GM06990 (cell line): Measurements from ENCODE around the gene USP24.

Source experiments
- DNase-seq: peaks from one replicate; pipeline ENCODE4 v3.0.0-alpha.2; 2011; ENCODE audit not compliant: insufficient read length; ENCODE audit errors: extremely low read depth
- H3K27me3 ChIP-seq: replicated peaks from 2 replicates; pipeline ENCODE4 v1.6.0; 2011; ENCODE audit warnings: low read length; ENCODE audit not compliant: control insufficient read depth, insufficient read depth
- H3K36me3 ChIP-seq: 2 replicates; pipeline ENCODE4 v1.5.1; 2011; ENCODE audit warnings: low read length; ENCODE audit not compliant: control insufficient read depth, insufficient read depth
- H3K4me3 ChIP-seq: replicated peaks from 2 replicates; pipeline ENCODE4 v1.5.1; 2011; ENCODE audit warnings: low read depth, mild to moderate bottlenecking, control low read depth, low read length
- TF ChIP-seq, protein P1 (sequence below): IDR thresholded peaks from 2 replicates; pipeline ENCODE4 v1.5.1; 2011; ENCODE audit warnings: low read length, control low read depth, mild to moderate bottlenecking, inconsistent platforms; ENCODE audit not compliant: insufficient read depth, poor library complexity, severe bottlenecking

Gene USP24

DNA sequence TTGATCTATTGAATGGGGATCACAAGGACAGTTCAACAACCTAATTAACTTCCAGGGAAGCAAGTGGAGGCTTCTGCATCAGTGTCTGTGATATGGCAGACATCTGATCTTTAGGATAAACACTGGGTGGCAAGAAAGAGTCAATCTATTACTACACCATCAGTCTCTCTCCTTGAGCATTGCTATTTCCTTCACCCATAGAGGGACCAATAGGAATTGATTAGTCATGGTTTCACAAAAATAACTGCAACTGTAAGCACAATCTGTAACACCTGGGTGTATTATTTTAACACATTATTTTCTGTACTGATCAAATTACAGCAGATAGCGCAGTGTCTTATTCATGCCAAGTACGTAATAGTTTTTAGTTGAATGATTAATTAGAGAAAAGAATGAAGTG, 50.3 kb downstream of the USP24 start:
- Histone ChIP-seq H3K4me3 (no peak overlapping the region), H3K27me3 (no peaks in the 10 kb centered on the region), H3K36me3 (no peaks in the 10 kb centered on the region; the same call in none of the 2 replicates)
- TF ChIP-seq, protein P1, sequence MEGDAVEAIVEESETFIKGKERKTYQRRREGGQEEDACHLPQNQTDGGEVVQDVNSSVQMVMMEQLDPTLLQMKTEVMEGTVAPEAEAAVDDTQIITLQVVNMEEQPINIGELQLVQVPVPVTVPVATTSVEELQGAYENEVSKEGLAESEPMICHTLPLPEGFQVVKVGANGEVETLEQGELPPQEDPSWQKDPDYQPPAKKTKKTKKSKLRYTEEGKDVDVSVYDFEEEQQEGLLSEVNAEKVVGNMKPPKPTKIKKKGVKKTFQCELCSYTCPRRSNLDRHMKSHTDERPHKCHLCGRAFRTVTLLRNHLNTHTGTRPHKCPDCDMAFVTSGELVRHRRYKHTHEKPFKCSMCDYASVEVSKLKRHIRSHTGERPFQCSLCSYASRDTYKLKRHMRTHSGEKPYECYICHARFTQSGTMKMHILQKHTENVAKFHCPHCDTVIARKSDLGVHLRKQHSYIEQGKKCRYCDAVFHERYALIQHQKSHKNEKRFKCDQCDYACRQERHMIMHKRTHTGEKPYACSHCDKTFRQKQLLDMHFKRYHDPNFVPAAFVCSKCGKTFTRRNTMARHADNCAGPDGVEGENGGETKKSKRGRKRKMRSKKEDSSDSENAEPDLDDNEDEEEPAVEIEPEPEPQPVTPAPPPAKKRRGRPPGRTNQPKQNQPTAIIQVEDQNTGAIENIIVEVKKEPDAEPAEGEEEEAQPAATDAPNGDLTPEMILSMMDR, result no peak
- no peak for DNase-seq

DNA sequence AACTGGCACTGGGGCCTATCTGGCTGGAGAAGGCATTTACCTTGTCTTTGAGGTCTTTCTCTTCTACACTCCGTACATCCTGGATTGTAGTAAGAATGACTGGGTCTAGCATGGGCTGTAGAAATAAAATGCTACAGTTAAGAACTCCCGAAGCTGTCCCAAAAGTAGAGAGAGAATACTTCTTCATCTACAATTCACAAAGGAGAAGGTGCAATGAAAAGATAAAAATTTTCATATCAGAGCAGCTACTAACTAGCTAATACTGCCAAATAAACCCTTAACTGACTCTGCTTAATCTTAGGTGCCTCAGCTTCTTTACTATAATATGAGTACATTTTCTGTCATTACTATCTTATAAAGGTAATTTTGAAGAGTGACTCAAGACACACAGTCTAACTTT, 55.6 kb downstream of the USP24 start:
- no peak overlapping the region for H3K4me3 ChIP-seq
- H3K27me3 ChIP-seq, result no peaks in the 10 kb centered on the region
- peaks cover 11% of the 10 kb centered on the region for H3K36me3 ChIP-seq
- TF ChIP-seq, protein P1, result no peak
- DNase-seq, result no peak

DNA sequence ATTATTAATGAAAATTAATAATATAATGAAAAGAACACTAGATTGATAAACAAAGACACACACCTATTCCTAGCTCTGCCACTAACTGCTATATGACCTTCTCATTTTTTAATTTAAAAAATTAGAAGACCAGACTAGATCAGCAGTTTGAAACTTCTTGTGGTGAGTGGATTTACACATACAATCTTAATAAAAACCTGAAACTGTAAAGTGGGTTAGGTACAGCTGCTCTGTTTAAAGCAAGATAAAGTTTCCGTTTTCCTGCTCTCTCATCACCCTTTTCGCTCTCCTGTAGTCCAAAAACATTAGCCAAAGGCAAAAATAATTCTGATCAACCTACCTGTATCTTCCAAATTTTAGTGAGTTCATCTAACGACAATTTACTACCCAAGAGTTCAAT, 58.6 kb downstream of the USP24 start:
- Histone ChIP-seq H3K36me3 (peaks cover 14% of the 10 kb centered on the region), H3K27me3 (no peaks in the 10 kb centered on the region), H3K4me3 (no peak overlapping the region)
- TF ChIP-seq, protein P1, result no peak
- DNase-seq, result no peak

DNA sequence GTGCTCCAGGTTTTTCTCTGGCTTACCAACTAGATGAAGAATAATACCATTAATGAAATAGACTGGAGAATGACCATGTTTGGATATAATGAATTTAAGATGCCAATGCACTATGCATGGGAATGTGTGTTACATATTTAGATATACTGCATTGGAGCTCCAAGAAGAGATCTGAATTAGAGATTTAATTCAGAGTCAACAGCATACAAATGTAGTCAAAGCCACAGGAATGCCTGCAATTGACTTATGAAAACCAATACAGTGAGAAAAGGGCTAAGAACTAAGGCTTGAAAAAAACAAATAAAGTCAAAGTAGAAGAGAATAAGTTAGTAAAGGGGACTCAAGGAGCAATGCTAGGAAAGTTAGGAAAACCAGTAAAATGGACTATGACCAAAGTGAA, 59.1 kb downstream of the USP24 start:
- Histone ChIP-seq H3K36me3 (peaks cover 14% of the 10 kb centered on the region), H3K27me3 (no peaks in the 10 kb centered on the region), H3K4me3 (no peak overlapping the region)
- TF ChIP-seq, protein P1, result no peak
- DNase-seq, result no peak

DNA sequence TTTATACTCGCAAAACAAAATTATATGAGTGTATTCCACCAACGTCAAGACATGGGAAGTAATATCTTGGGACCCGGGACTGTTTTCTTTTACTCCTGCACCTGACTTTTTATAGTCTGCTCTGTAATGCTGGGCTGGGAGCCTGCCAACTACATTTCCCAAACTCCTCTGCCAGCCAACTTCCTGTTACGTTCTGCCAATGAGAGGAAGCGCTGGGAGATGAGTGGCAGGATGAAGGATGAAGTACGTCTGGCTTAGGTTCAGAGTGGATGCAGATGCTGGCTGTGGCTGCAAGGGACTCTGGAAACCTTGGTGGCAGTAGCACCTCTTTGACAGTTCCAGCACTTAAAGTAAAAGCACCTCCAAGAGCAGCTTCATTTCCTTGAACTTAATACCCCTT, 59.6 kb downstream of the USP24 start:
- no peak for DNase-seq
- no peak overlapping the region for H3K4me3 ChIP-seq
- TF ChIP-seq, protein P1, result no peak
- peaks cover 14% of the 10 kb centered on the region for H3K36me3 ChIP-seq
- H3K27me3 ChIP-seq, result no peaks in the 10 kb centered on the region

DNA sequence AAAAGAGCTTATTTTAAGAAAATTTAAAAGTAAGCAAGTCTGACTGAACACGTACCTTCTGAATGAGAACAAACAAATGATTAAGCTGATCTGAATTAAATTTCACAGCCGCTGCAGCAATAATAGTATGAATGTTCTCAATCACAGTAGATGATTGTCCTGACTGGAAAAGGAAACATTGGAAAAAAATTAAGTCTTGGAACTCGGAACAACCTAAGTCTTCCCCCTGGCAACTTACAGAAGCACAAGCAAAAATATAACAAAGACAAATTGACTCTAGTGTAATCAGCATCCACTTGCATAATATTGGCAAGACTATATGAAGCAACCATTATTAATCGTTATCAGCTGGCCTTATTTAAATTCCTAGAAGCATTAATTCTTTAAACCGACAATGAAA, 60.5 kb downstream of the USP24 start:
- DNase-seq, result no peak
- Histone ChIP-seq H3K36me3 (peaks cover 14% of the 10 kb centered on the region), H3K4me3 (no peak overlapping the region), H3K27me3 (no peaks in the 10 kb centered on the region)
- TF ChIP-seq, protein P1, result no peak
